HG02759 (cell line): ENCODE data around the gene EPB41L1.

Source experiments
- ATAC-seq: cut with Tn5 transposase; IDR thresholded peaks from one replicate; pipeline ENCODE4 v1.9.1; 2021; ENCODE audit warnings: mild to moderate bottlenecking, moderate library complexity; ENCODE audit not compliant: unreplicated experiment

The EPB41L1 gene

GRCh38 chr20:36154700-36155628, at the start of gene EPB41L1:
EPB41L1 (plus strand) TSS chr20:36154740; CDS start chr20:36173778, 19,038 bp downstream.
- ATAC-seq, result no peak

- no peak for ATAC-seq
Observed at GRCh38 chr20:36104856-36105255, 49.7 kb upstream of the EPB41L1 start.

GRCh38 chr20:36105711-36106226, 48.8 kb upstream of the EPB41L1 start:
- ATAC-seq, result no peak

GRCh38 chr20:36106606-36107005, 47.9 kb upstream of the EPB41L1 start:
- no peak for ATAC-seq

GRCh38 chr20:36107881-36108280, 46.7 kb upstream of the EPB41L1 start:
- ATAC-seq, result no peak

- ATAC-seq, result no peak
Observed at GRCh38 chr20:36109251-36109947, 45.1 kb upstream of the EPB41L1 start.

GRCh38 chr20:36110994-36111393, 43.5 kb upstream of the EPB41L1 start:
- ATAC-seq, result no peak

- ATAC-seq, result no peak
Observed at GRCh38 chr20:36112112-36112511, 42.4 kb upstream of the EPB41L1 start.

- no peak for ATAC-seq
Observed at GRCh38 chr20:36113036-36113435, 41.5 kb upstream of the EPB41L1 start.

GRCh38 chr20:36113566-36114250, 40.8 kb upstream of the EPB41L1 start:
- ATAC-seq, result no peak

GRCh38 chr20:36114707-36115106, 39.8 kb upstream of the EPB41L1 start:
- no peak for ATAC-seq

GRCh38 chr20:36115925-36116324, 38.6 kb upstream of the EPB41L1 start:
- no peak for ATAC-seq

GRCh38 chr20:36116807-36117441, 37.6 kb upstream of the EPB41L1 start:
- no peak for ATAC-seq

GRCh38 chr20:36117638-36118037, 36.9 kb upstream of the EPB41L1 start:
- ATAC-seq, result no peak

- ATAC-seq, result no peak
Observed at GRCh38 chr20:36118371-36118770, 36.2 kb upstream of the EPB41L1 start.

GRCh38 chr20:36119537-36119936, 35.0 kb upstream of the EPB41L1 start:
- ATAC-seq, result no peak

- no peak for ATAC-seq
Observed at GRCh38 chr20:36120241-36120640, 34.3 kb upstream of the EPB41L1 start.

GRCh38 chr20:36120991-36121390, 33.5 kb upstream of the EPB41L1 start:
- no peak for ATAC-seq

- no peak for ATAC-seq
Observed at GRCh38 chr20:36121981-36122930, 32.3 kb upstream of the EPB41L1 start.

GRCh38 chr20:36122931-36123288, 31.6 kb upstream of the EPB41L1 start:
- ATAC-seq, result no peak
